Activated naive CD8-positive, alpha-beta T cell treated with anti-CD3 and anti-CD28 coated beads, Interleukin-2, amount 50 U/mL, for 24 hours (primary cell): ENCODE measurements around the gene KRT32.

Source experiments
- ATAC-seq: fragments of 150-1000 bp; cut with Tn5 transposase; one replicate; pipeline ENCODE4 v1.10.0; 2021
- DNase-seq: peaks from one replicate; pipeline ENCODE4 v3.0.0; 2021
- H3K27ac Mint-ChIP-seq: one replicate; pipeline ENCODE4 v1.8.0; 2021; ENCODE audit warnings: mild to moderate bottlenecking, mixed read lengths
- H3K27me3 Mint-ChIP-seq: one replicate; pipeline ENCODE4 v1.8.0; 2021; ENCODE audit warnings: mixed read lengths
- H3K36me3 Mint-ChIP-seq: one replicate; pipeline ENCODE4 v1.8.0; 2021; ENCODE audit warnings: low read depth, mixed read lengths
- H3K4me1 Mint-ChIP-seq: one replicate; pipeline ENCODE4 v1.8.0; 2021; ENCODE audit warnings: mixed read lengths
- H3K4me3 Mint-ChIP-seq: one replicate; pipeline ENCODE4 v1.8.0; 2021; ENCODE audit warnings: mild to moderate bottlenecking, moderate library complexity, mixed read lengths
- H3K9me3 Mint-ChIP-seq: one replicate; pipeline ENCODE4 v1.8.0; 2021; ENCODE audit warnings: mixed read lengths

KRT32 gene

GRCh38 chr17:41483991-41484826 is 17.0 kb upstream of the KRT32 start:
- DNase-seq (no peak), ATAC-seq (no peak)
- peaks cover 3% of the 10 kb centered on the region for H3K27me3 Mint-ChIP-seq
- no peak overlapping the region for H3K27ac Mint-ChIP-seq
- H3K9me3 Mint-ChIP-seq = no peaks in the 10 kb centered on the region
- no peak overlapping the region for H3K4me3 Mint-ChIP-seq
- no peaks in the 10 kb centered on the region for H3K4me1 Mint-ChIP-seq
- H3K36me3 Mint-ChIP-seq = no peaks in the 10 kb centered on the region

GRCh38 chr17:41483531-41483930 is 16.3 kb upstream of the KRT32 start:
- H3K9me3 Mint-ChIP-seq = no peaks in the 10 kb centered on the region
- no peak for DNase-seq
- no peaks in the 10 kb centered on the region for H3K36me3 Mint-ChIP-seq
- peaks cover 3% of the 10 kb centered on the region for H3K27me3 Mint-ChIP-seq
- no peak overlapping the region for H3K4me3 Mint-ChIP-seq
- no peak overlapping the region for H3K27ac Mint-ChIP-seq
- no peak for ATAC-seq
- H3K4me1 Mint-ChIP-seq = no peaks in the 10 kb centered on the region

GRCh38 chr17:41481036-41481435 is 13.8 kb upstream of the KRT32 start, which contains the start of gene KRT35:
TSS of gene KRT35 (minus strand) at chr17:41481151. CDS start at chr17:41481097, 54 bp downstream.
- ATAC-seq = no peak
- Mint-ChIP-seq H3K4me3 (no peak within 1 kb of the TSS), H3K9me3 (no peaks in the 10 kb centered on the region), H3K27ac (no peak within 1 kb of the TSS), H3K4me1 (no peaks in the 10 kb centered on the region), H3K36me3 (no peaks in the 10 kb centered on the region), H3K27me3 (no peaks in the 10 kb centered on the region)
- DNase-seq = no peak

- Mint-ChIP-seq H3K36me3 (no peaks in the 10 kb centered on the region), H3K4me3 (no peak overlapping the region), H3K27ac (no peak overlapping the region), H3K9me3 (no peaks in the 10 kb centered on the region), H3K4me1 (no peaks in the 10 kb centered on the region), H3K27me3 (no peaks in the 10 kb centered on the region)
- no peak for DNase-seq
- no peak for ATAC-seq
Measured at GRCh38 chr17:41480581-41480980, 13.4 kb upstream of the KRT32 start.

- no peak for ATAC-seq
- Mint-ChIP-seq H3K4me3 (no peak overlapping the region), H3K4me1 (no peaks in the 10 kb centered on the region), H3K9me3 (no peaks in the 10 kb centered on the region), H3K27ac (no peak overlapping the region), H3K27me3 (no peaks in the 10 kb centered on the region), H3K36me3 (no peaks in the 10 kb centered on the region)
- DNase-seq = no peak
Measured at GRCh38 chr17:41480136-41480535, 12.9 kb upstream of the KRT32 start.

GRCh38 chr17:41478237-41478636 is 11.1 kb upstream of the KRT32 start:
- H3K36me3 Mint-ChIP-seq = no peaks in the 10 kb centered on the region
- H3K27me3 Mint-ChIP-seq = no peaks in the 10 kb centered on the region
- ATAC-seq = no peak
- no peak for DNase-seq
- H3K9me3 Mint-ChIP-seq = no peaks in the 10 kb centered on the region
- H3K27ac Mint-ChIP-seq = no peak overlapping the region
- no peak overlapping the region for H3K4me3 Mint-ChIP-seq
- H3K4me1 Mint-ChIP-seq = no peaks in the 10 kb centered on the region

GRCh38 chr17:41476866-41477815 is 10.0 kb upstream of the KRT32 start:
- H3K4me3 Mint-ChIP-seq = no peak overlapping the region
- H3K4me1 Mint-ChIP-seq = no peaks in the 10 kb centered on the region
- no peak overlapping the region for H3K27ac Mint-ChIP-seq
- H3K27me3 Mint-ChIP-seq = no peaks in the 10 kb centered on the region
- DNase-seq (no peak), ATAC-seq (no peak)
- no peaks in the 10 kb centered on the region for H3K9me3 Mint-ChIP-seq
- H3K36me3 Mint-ChIP-seq = no peaks in the 10 kb centered on the region

GRCh38 chr17:41475421-41475820 is 8.2 kb upstream of the KRT32 start:
- no peaks in the 10 kb centered on the region for H3K9me3 Mint-ChIP-seq
- DNase-seq = no peak
- H3K4me1 Mint-ChIP-seq = no peaks in the 10 kb centered on the region
- no peak overlapping the region for H3K27ac Mint-ChIP-seq
- no peak overlapping the region for H3K4me3 Mint-ChIP-seq
- H3K36me3 Mint-ChIP-seq = no peaks in the 10 kb centered on the region
- ATAC-seq = no peak
- no peaks in the 10 kb centered on the region for H3K27me3 Mint-ChIP-seq

GRCh38 chr17:41474863-41475262 is 7.7 kb upstream of the KRT32 start:
- no peak overlapping the region for H3K4me3 Mint-ChIP-seq
- no peak overlapping the region for H3K27ac Mint-ChIP-seq
- H3K9me3 Mint-ChIP-seq = no peaks in the 10 kb centered on the region
- H3K27me3 Mint-ChIP-seq = no peaks in the 10 kb centered on the region
- no peak for ATAC-seq
- no peak for DNase-seq
- H3K36me3 Mint-ChIP-seq = no peaks in the 10 kb centered on the region
- H3K4me1 Mint-ChIP-seq = no peaks in the 10 kb centered on the region

GRCh38 chr17:41468346-41468745 is 1.2 kb upstream of the KRT32 start:
- H3K9me3 Mint-ChIP-seq = no peaks in the 10 kb centered on the region
- no peaks in the 10 kb centered on the region for H3K36me3 Mint-ChIP-seq

GRCh38 chr17:41467561-41467960 is 375 bp upstream of the KRT32 start:
- H3K36me3 Mint-ChIP-seq = no peaks in the 10 kb centered on the region
- H3K27me3 Mint-ChIP-seq = no peaks in the 10 kb centered on the region
- ATAC-seq (no peak), DNase-seq (no peak)
- no peak overlapping the region for H3K4me3 Mint-ChIP-seq
- H3K9me3 Mint-ChIP-seq = no peaks in the 10 kb centered on the region
- H3K27ac Mint-ChIP-seq = no peak overlapping the region
- no peaks in the 10 kb centered on the region for H3K4me1 Mint-ChIP-seq

More at GRCh38 chr17:41468346-41468745, 1.2 kb upstream of the KRT32 start:
- DNase-seq (no peak), ATAC-seq (no peak)
- H3K4me3 Mint-ChIP-seq = no peak overlapping the region
- no peaks in the 10 kb centered on the region for H3K27me3 Mint-ChIP-seq
- no peak overlapping the region for H3K27ac Mint-ChIP-seq
- H3K4me1 Mint-ChIP-seq = no peaks in the 10 kb centered on the region

- DNase-seq = no peak
- ATAC-seq = no peak
- Mint-ChIP-seq H3K27me3 (no peaks in the 10 kb centered on the region), H3K36me3 (no peaks in the 10 kb centered on the region), H3K9me3 (no peaks in the 10 kb centered on the region), H3K4me3 (no peak overlapping the region), H3K27ac (no peak overlapping the region), H3K4me1 (no peaks in the 10 kb centered on the region)
Measured at GRCh38 chr17:41464682-41465081, 2.5 kb downstream of the KRT32 start.

GRCh38 chr17:41464173-41464572 is 3.0 kb downstream of the KRT32 start:
- Mint-ChIP-seq H3K27ac (no peak overlapping the region), H3K9me3 (no peaks in the 10 kb centered on the region), H3K36me3 (no peaks in the 10 kb centered on the region), H3K27me3 (no peaks in the 10 kb centered on the region), H3K4me3 (no peak overlapping the region), H3K4me1 (no peaks in the 10 kb centered on the region)
- DNase-seq = no peak
- ATAC-seq = no peak

- H3K27me3 Mint-ChIP-seq = no peaks in the 10 kb centered on the region
- H3K4me1 Mint-ChIP-seq = no peaks in the 10 kb centered on the region
- H3K4me3 Mint-ChIP-seq = no peak overlapping the region
- ATAC-seq = no peak
- no peak overlapping the region for H3K27ac Mint-ChIP-seq
- no peak for DNase-seq
- H3K9me3 Mint-ChIP-seq = no peaks in the 10 kb centered on the region
- no peaks in the 10 kb centered on the region for H3K36me3 Mint-ChIP-seq
Measured at GRCh38 chr17:41463746-41464145, 3.4 kb downstream of the KRT32 start.

- Mint-ChIP-seq H3K27ac (no peak overlapping the region), H3K9me3 (no peaks in the 10 kb centered on the region), H3K36me3 (no peaks in the 10 kb centered on the region), H3K4me1 (no peaks in the 10 kb centered on the region), H3K27me3 (no peaks in the 10 kb centered on the region), H3K4me3 (no peak overlapping the region)
- ATAC-seq (no peak), DNase-seq (no peak)
Measured at GRCh38 chr17:41462705-41463104, 4.5 kb downstream of the KRT32 start.
